HepG2 (cell line): ENCODE measurements around the gene CCDC117. TPM values are rescaled to one million over a fixed set of nuclear protein-coding genes. Genes with fewer than 3 reads are reported as not detected.

Experiments
- DNMT3B ChIP-seq: conservative IDR thresholded peaks from 2 replicates; pipeline ENCODE4 v1.6.1; 2016; ENCODE audit warnings: missing biosample characterization, control low read depth
- DR1 ChIP-seq: sonication (generic); formaldehyde crosslinking; IDR thresholded peaks from 2 replicates; pipeline ENCODE4 v1.8.0; 2021; ENCODE audit warnings: mild to moderate bottlenecking, missing genetic modification reagents, inconsistent platforms
- MLXIP ChIP-seq: sonication (generic); formaldehyde crosslinking; IDR thresholded peaks from 2 replicates; pipeline ENCODE4 v1.9.0; 2021; ENCODE audit warnings: missing genetic modification reagents, borderline replicate concordance
- PAF1 ChIP-seq: IDR thresholded peaks from 2 replicates; pipeline ENCODE4 v1.6.1; 2016; ENCODE audit warnings: missing genetic modification reagents, missing compliant biosample characterization
- PPARG ChIP-seq: conservative IDR thresholded peaks from 2 replicates; pipeline ENCODE4 v1.6.1; 2016; ENCODE audit warnings: missing biosample characterization, missing genetic modification reagents
- SP4 ChIP-seq: sonication (generic); formaldehyde crosslinking; IDR thresholded peaks from 2 replicates; pipeline ENCODE4 v1.8.1; 2023; ENCODE audit warnings: mild to moderate bottlenecking, missing genetic modification reagents
- SPEN ChIP-seq: sonication (generic); formaldehyde crosslinking; IDR thresholded peaks from 2 replicates; pipeline ENCODE4 v1.5.1; 2020; ENCODE audit warnings: low read depth, mild to moderate bottlenecking, missing genetic modification reagents
- ZNF280D ChIP-seq: sonication (generic); formaldehyde crosslinking; IDR thresholded peaks from 2 replicates; pipeline ENCODE4 v1.5.1; 2020; ENCODE audit warnings: mild to moderate bottlenecking, missing genetic modification reagents
- ZNF674 ChIP-seq: sonication (generic); formaldehyde crosslinking; IDR thresholded peaks from 2 replicates; pipeline ENCODE4 v1.5.0; 2020; ENCODE audit warnings: low read depth, mild to moderate bottlenecking, missing genetic modification reagents
- polyA plus RNA-seq, 8 experiments: library from polyadenylated mRNA; depleted of rRNA in 3 of 8; stranded (reverse) in 7 of 8; unstranded in 1 of 8; fragments of >200 nt; fragmentation: Illumina TruSeq in 4 of 8; extraction: Trizol in 4 of 8; gene quantifications; 2 replicates each; pipeline versions ENCODE4 v1.2.1 to v1.2.3, GENCODE V29; 2011 to 2016; ENCODE audit warnings: low read depth in 4 of 8, missing spikeins in 1 of 8, mixed read lengths in 1 of 8; ENCODE audit not compliant: insufficient read depth in 1 of 8
- total RNA-seq, 5 experiments: library from RNA; depleted of rRNA; stranded (reverse); fragments of >200 nt; fragmentation: Illumina TruSeq; extraction: Trizol; gene quantifications; 2 replicates each; pipeline ENCODE4 v1.2.3, GENCODE V29; 2016; ENCODE audit warnings: low read depth in 1 of 5
- TF ChIP-seq, protein P1 (sequence below): sonication (generic); formaldehyde crosslinking; conservative IDR thresholded peaks from 2 replicates; pipeline ENCODE4 v1.4.0; 2020; ENCODE audit warnings: mild to moderate bottlenecking, missing genetic modification reagents, moderate library complexity
- TF ChIP-seq, protein P2 (sequence below): sonication (generic); formaldehyde crosslinking; IDR thresholded peaks from 2 replicates; pipeline ENCODE4 v1.4.0; 2020; ENCODE audit warnings: missing genetic modification reagents, mild to moderate bottlenecking, borderline replicate concordance
- TF ChIP-seq, protein P3 (sequence below): sonication (generic); formaldehyde crosslinking; IDR thresholded peaks from 2 replicates; pipeline ENCODE4 v1.5.0; 2020; ENCODE audit warnings: mild to moderate bottlenecking, missing genetic modification reagents, moderate library complexity
- TF ChIP-seq, protein P4 (sequence below): sonication (generic); formaldehyde crosslinking; IDR thresholded peaks from 2 replicates; pipeline ENCODE4 v1.8.1; 2023; ENCODE audit warnings: mild to moderate bottlenecking, missing genetic modification reagents

CCDC117 gene
- total and polyA plus RNA-seq, 2 of the 13 experiments (the other 11 are each of a cell fraction or from before 2014, with no cell fraction given): 12.6 to 34.2 TPM

DNA sequence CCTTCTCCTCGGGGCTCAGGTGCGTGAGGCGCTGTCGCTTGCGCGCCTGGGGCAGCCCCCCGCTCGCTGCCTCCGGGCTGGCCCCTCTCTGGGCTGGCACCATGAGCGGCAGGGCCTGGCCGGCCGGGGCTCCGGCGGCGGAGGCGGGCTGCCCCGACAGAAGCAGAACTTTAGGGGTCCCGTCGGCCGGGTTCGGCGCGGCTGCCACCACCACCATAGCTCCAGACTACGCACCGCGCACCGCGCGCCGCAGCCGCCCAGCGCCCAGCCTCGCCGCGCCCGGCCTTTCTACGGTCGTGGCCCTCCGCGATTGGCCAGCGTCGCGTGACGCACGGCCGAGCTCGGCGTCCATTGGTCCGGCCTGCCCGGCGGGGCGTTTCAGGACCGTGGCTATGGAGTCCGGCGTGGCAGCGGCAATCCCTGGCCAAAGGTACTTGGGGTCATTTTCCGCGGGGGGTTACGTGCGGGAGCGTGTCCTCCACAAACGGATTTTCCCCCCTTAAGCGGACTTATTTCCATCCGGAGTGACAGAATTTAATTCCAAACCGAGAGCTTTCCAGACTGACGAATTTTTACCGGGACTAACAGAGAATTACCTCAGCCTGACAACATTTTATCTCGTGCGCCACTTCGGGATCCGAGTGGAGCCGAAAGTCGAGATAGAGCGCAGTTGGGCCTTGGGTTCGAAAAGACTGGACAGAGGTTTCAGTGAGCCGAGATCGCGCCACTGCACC is 28.0 kb downstream of the CCDC117 start, which contains the start of gene XBP1 (continued):
- TF ChIP-seq SPEN (CRISPR knock-in tag) (peak; percentile 70; the same call in 1 of the 2 replicates), SP4 (CRISPR knock-in tag) (peak; percentile 85; the same call in 1 of the 2 replicates), DR1 (CRISPR knock-in tag) (peak; percentile 95), PAF1 (CRISPR knock-in tag) (0 out of 2 replicates have a peak, but pooled peaks have one; percentile 49), DNMT3B (CRISPR knock-in tag) (no peak; the same call in 1 of the 2 replicates), ZNF280D (no peak), MLXIP (CRISPR knock-in tag) (no peak), PPARG (CRISPR knock-in tag) (peak; percentile 57), ZNF674 (CRISPR knock-in tag) (0 out of 2 replicates have a peak, but pooled peaks have one; percentile 89)
- TF ChIP-seq, protein P1, sequence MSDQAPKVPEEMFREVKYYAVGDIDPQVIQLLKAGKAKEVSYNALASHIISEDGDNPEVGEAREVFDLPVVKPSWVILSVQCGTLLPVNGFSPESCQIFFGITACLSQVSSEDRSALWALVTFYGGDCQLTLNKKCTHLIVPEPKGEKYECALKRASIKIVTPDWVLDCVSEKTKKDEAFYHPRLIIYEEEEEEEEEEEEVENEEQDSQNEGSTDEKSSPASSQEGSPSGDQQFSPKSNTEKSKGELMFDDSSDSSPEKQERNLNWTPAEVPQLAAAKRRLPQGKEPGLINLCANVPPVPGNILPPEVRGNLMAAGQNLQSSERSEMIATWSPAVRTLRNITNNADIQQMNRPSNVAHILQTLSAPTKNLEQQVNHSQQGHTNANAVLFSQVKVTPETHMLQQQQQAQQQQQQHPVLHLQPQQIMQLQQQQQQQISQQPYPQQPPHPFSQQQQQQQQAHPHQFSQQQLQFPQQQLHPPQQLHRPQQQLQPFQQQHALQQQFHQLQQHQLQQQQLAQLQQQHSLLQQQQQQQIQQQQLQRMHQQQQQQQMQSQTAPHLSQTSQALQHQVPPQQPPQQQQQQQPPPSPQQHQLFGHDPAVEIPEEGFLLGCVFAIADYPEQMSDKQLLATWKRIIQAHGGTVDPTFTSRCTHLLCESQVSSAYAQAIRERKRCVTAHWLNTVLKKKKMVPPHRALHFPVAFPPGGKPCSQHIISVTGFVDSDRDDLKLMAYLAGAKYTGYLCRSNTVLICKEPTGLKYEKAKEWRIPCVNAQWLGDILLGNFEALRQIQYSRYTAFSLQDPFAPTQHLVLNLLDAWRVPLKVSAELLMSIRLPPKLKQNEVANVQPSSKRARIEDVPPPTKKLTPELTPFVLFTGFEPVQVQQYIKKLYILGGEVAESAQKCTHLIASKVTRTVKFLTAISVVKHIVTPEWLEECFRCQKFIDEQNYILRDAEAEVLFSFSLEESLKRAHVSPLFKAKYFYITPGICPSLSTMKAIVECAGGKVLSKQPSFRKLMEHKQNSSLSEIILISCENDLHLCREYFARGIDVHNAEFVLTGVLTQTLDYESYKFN (CRISPR knock-in tag): peak; percentile 58
- TF ChIP-seq, protein P2, sequence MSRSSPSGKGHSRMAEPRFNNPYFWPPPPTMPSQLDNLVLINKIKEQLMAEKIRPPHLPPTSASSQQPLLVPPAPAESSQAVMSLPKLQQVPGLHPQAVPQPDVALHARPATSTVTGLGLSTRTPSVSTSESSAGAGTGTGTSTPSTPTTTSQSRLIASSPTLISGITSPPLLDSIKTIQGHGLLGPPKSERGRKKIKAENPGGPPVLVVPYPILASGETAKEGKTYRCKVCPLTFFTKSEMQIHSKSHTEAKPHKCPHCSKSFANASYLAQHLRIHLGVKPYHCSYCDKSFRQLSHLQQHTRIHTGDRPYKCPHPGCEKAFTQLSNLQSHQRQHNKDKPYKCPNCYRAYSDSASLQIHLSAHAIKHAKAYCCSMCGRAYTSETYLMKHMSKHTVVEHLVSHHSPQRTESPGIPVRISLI (CRISPR knock-in tag): peak; percentile 45; the same call in 1 of the 2 replicates
- TF ChIP-seq, protein P3, sequence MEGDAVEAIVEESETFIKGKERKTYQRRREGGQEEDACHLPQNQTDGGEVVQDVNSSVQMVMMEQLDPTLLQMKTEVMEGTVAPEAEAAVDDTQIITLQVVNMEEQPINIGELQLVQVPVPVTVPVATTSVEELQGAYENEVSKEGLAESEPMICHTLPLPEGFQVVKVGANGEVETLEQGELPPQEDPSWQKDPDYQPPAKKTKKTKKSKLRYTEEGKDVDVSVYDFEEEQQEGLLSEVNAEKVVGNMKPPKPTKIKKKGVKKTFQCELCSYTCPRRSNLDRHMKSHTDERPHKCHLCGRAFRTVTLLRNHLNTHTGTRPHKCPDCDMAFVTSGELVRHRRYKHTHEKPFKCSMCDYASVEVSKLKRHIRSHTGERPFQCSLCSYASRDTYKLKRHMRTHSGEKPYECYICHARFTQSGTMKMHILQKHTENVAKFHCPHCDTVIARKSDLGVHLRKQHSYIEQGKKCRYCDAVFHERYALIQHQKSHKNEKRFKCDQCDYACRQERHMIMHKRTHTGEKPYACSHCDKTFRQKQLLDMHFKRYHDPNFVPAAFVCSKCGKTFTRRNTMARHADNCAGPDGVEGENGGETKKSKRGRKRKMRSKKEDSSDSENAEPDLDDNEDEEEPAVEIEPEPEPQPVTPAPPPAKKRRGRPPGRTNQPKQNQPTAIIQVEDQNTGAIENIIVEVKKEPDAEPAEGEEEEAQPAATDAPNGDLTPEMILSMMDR: no peak
- TF ChIP-seq, protein P4, sequence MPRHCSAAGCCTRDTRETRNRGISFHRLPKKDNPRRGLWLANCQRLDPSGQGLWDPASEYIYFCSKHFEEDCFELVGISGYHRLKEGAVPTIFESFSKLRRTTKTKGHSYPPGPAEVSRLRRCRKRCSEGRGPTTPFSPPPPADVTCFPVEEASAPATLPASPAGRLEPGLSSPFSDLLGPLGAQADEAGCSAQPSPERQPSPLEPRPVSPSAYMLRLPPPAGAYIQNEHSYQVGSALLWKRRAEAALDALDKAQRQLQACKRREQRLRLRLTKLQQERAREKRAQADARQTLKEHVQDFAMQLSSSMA: no peak
